Gastrocnemius medialis (tissue), 4 donors: ENCODE data around the gene VTCN1.

Source experiments
- CTCF ChIP-seq, 5 experiments: fragments of 450-650 bp in 3 of 5; fragments of 200-600 bp in 2 of 5; sonication (generic) in 2 of 5; IDR thresholded peaks in 4 of 5; conservative IDR thresholded peaks in 1 of 5; 1 replicate in 4 of 5; 2 replicates in 1 of 5; pipeline ENCODE4 v1.5.1; 2016 to 2019; ENCODE audit warnings: antibody characterized with exemption in 5 of 5, mild to moderate bottlenecking in 3 of 5, moderate library complexity in 3 of 5
- POLR2A ChIP-seq, 2 donors: fragments of 450-650 bp; IDR thresholded peaks; one replicate each; pipeline ENCODE4 v1.6.1; 2017; ENCODE audit warnings: antibody characterized with exemption in 2 of 2, mild to moderate bottlenecking in 2 of 2, moderate library complexity in 2 of 2

- TF ChIP-seq CTCF (IDR thresholded peaks at IDR 0.05 in 4 of 5, conservative IDR thresholded peaks at IDR 0.05 in 1 of 5) (no peak), POLR2A (IDR thresholded peaks at IDR 0.05) (no peak)
These were observed 63.3 kb downstream of the VTCN1 start for GRCh38 chr1:117147341-117147831.
